ENCODE data around the gene SLC9C1.
A peak's percentile ranks its signal among the peaks of the same experiment; 100 is the strongest.
"Not testable (repeated sequence)": the region's sequence is repeated elsewhere in the genome, so short reads cannot be mapped to it uniquely, and the experiment has no call there.

SLC9C1 gene

DNA sequence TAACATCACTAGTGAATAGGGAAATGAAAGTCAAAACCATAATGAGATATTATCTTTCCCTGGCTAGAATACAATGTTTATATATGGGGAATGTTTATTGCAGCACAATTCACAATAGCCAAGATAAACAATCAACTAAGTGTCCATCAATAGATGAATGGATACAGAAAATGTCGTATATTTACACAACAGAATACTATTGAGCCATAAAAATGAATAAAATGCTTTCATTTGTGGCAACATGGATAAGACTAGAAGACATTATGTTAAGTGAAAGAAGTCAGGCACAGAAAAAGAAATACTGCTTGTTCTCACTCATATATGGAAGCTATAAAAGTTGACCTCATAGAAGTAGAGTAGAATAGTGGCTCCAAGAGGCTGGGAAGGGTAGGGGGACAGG, 65.2 kb downstream of the SLC9C1 start:
- no peak overlapping the region for H3K4me3 ChIP-seq (ENCODE audit: low read length)
- DNase-seq (ENCODE audit: low read depth) = no peak
- TF ChIP-seq, protein P1, sequence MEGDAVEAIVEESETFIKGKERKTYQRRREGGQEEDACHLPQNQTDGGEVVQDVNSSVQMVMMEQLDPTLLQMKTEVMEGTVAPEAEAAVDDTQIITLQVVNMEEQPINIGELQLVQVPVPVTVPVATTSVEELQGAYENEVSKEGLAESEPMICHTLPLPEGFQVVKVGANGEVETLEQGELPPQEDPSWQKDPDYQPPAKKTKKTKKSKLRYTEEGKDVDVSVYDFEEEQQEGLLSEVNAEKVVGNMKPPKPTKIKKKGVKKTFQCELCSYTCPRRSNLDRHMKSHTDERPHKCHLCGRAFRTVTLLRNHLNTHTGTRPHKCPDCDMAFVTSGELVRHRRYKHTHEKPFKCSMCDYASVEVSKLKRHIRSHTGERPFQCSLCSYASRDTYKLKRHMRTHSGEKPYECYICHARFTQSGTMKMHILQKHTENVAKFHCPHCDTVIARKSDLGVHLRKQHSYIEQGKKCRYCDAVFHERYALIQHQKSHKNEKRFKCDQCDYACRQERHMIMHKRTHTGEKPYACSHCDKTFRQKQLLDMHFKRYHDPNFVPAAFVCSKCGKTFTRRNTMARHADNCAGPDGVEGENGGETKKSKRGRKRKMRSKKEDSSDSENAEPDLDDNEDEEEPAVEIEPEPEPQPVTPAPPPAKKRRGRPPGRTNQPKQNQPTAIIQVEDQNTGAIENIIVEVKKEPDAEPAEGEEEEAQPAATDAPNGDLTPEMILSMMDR (IDR thresholded peaks at IDR 0.05; ENCODE audit: insufficient read depth, low read depth, low read length, missing control alignments) = no peak

DNA sequence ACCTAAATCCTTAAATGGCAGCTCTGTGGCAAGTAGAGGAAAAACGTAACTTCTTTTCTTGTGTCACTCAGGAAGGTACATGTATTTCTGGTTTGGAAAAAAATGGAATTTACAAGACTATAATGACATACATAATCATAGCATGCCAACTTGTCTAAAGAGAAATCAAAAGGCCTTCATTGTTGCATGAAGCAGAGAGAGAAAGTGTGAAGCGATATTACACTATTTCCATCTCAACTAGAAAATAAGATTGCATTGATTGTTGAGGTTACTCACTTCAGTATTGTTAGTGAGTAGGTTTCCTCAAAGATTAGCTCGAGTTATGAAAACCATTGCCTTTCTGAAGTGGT, 93.7 kb downstream of the SLC9C1 start:
- no peak overlapping the region for H3K4me3 ChIP-seq (ENCODE audit: low read length)
- TF ChIP-seq, protein P1 (IDR thresholded peaks at IDR 0.05; ENCODE audit: insufficient read depth, low read depth, low read length, missing control alignments) = no peak
- no peak for DNase-seq (ENCODE audit: low read depth)

- no peak overlapping the region for H3K4me3 ChIP-seq (ENCODE audit: low read length)
- DNase-seq (ENCODE audit: low read depth) = peak; percentile 75
- TF ChIP-seq, protein P1 (IDR thresholded peaks at IDR 0.05; ENCODE audit: insufficient read depth, low read depth, low read length, missing control alignments) = peak; percentile 24
Measured at GRCh38 chr3:112199622-112200316, 94.2 kb downstream of the SLC9C1 start.

DNA sequence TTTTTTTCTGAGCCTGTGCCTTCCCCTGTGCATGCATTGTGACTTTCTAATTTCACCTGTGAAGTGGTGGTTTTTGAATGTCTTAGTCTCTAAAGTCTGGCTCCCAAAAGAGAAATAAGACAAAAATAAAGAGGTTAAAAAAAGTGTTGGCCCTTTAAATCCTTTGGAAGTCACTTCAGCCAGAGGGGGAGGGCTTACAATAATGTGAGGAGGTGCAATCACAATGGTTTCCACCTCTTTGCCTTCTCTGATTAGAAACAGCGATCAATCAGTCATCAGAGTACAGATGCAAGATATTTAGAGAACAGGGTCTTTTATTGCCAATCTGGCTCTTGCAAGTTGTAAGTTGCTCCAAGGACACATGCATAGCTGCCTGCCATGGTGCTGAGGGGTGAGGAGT, 96.9 kb downstream of the SLC9C1 start:
- TF ChIP-seq, protein P1 (IDR thresholded peaks at IDR 0.05; ENCODE audit: insufficient read depth, low read depth, low read length, missing control alignments) = no peak

GRCh38 chr3:112187300-112187699, 106.7 kb downstream of the SLC9C1 start:
- TF ChIP-seq, protein P1 (IDR thresholded peaks at IDR 0.05; ENCODE audit: insufficient read depth, low read depth, low read length, missing control alignments) = no peak
- no peak overlapping the region for H3K4me3 ChIP-seq (ENCODE audit: low read length)
- DNase-seq (ENCODE audit: low read depth) = no peak

More for the DNA sequence above, 96.9 kb downstream of the SLC9C1 start:
- H3K4me3 ChIP-seq (ENCODE audit: low read length) = no peak overlapping the region
- DNase-seq (ENCODE audit: low read depth) = no peak

DNA sequence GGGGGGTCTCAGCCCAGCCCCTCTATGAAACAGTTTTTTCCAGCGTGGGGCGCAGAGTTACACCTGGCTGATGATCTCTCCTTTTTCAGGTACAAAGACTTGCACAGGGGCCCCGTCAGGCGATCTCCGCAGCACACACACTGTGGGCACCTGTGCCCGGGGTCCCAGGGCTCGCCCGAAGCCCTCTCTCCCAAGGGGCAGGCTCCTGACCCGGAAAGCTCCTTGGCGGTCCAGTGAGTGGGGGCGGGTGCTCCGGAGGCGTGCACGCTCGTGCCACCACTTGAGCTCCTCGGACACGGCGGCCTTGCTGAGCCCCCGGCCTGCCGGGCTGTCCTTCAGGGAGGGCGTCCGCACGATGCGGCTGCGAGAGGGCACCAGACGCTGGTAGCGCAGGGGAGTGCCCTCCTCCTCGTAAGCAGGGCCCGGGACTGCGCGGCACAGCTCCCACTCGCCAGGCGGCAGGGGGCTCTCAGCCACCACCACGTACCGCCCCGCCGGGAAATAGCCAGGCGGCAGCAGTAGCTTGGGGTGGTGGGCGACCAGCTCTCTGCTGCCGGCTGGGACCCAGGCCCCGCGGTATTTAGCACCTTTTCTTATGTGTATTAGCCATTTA, 108.5 kb downstream of the SLC9C1 start:
- DNase-seq (ENCODE audit: low read depth) = not testable (repeated sequence)
- peak overlapping the region; percentile 7 for H3K4me3 ChIP-seq (ENCODE audit: low read length)

DNA sequence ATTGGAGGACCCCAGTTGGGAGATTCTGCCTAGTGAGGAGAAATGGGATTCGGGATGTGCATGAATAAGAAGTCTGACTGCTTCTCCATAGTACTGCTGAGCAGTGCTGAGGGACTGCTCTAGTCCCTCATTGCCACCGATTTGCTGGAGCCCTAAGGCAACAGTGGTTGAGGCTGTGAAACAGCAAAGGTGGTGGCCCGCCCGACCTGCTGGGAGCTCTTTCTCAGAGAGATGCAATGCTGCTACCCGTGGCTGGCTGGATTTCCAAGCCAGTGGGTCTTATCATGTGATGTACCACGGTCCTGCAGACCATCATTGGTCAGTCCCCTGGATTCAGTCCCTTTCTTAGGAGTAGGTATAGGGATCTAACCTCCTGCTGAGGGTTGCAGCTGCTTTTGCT, 118.4 kb downstream of the SLC9C1 start:
- no peak overlapping the region for H3K4me3 ChIP-seq (ENCODE audit: low read length)
- TF ChIP-seq, protein P1 (IDR thresholded peaks at IDR 0.05; ENCODE audit: insufficient read depth, low read depth, low read length, missing control alignments) = no peak
- DNase-seq (ENCODE audit: low read depth) = no peak
